HFFc6 (cell line): Measurements from ENCODE around the gene CMTM4. TPM values are rescaled to one million over a fixed set of nuclear protein-coding genes. Genes with fewer than 3 reads are reported as not detected.

Experiments used
- DNase-seq: peaks from one replicate; pipeline ENCODE4 v3.0.0-alpha.2; 2018
- H3K27ac Mint-ChIP-seq: 2 replicates; pipeline ENCODE4 v1.8.0; 2020; ENCODE audit warnings: mild to moderate bottlenecking, mixed read lengths
- H3K27me3 Mint-ChIP-seq: 2 replicates; pipeline ENCODE4 v1.8.0; 2021; ENCODE audit warnings: mild to moderate bottlenecking, moderate library complexity, mixed read lengths; ENCODE audit not compliant: insufficient read depth
- H3K36me3 Mint-ChIP-seq: 2 replicates; pipeline ENCODE4 v1.8.0; 2021; ENCODE audit warnings: low read depth, mixed read lengths
- H3K4me1 Mint-ChIP-seq: 2 replicates; pipeline ENCODE4 v1.8.0; 2020; ENCODE audit warnings: low read depth, mixed read lengths
- H3K4me3 Mint-ChIP-seq: 2 replicates; pipeline ENCODE4 v1.8.0; 2020; ENCODE audit warnings: mild to moderate bottlenecking, moderate library complexity, mixed read lengths
- H3K9me3 Mint-ChIP-seq: 2 replicates; pipeline ENCODE4 v1.8.0; 2020; ENCODE audit warnings: mild to moderate bottlenecking, mixed read lengths
- total RNA-seq, 6 experiments: library from RNA; stranded (reverse); fragmentation: NEBNext Ultra II Directional; extraction: Animal tissue kit (Norgen Biotek cat#: 25700); gene quantifications; 2 replicates in 1 of 6; 3 replicates in 5 of 6; pipeline ENCODE4 v1.2.3, GENCODE V29; 2021
- TF ChIP-seq, protein P1 (sequence below): fragments of 200-600 bp; sonication (generic); IDR thresholded peaks from 2 replicates; pipeline ENCODE4 v1.5.0; 2021; ENCODE audit warnings: antibody characterized with exemption, mild to moderate bottlenecking

CMTM4 gene
- total RNA-seq, 6 experiments from 2014 or later: 14.2 to 22.0 (median 18.8) TPM

DNA sequence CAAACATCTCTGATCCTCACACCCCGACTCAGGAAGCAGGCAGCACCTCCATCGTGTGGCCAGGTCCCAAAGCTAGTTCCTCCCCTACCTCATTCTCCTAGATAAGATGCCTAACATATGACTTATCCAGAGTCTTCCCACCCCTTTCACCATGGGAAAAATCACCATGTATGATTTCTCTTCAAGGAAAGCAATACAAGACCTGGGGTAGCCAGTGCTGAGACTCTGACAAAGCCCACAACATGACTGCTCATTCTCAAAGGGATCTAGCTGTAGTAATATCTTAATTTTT, 45.1 kb downstream of the CMTM4 start:
- no peak for DNase-seq
- H3K9me3 Mint-ChIP-seq: no peaks in the 10 kb centered on the region
- no peaks in the 10 kb centered on the region for H3K36me3 Mint-ChIP-seq
- peaks cover 22% of the 10 kb centered on the region for H3K4me1 Mint-ChIP-seq
- TF ChIP-seq, protein P1, sequence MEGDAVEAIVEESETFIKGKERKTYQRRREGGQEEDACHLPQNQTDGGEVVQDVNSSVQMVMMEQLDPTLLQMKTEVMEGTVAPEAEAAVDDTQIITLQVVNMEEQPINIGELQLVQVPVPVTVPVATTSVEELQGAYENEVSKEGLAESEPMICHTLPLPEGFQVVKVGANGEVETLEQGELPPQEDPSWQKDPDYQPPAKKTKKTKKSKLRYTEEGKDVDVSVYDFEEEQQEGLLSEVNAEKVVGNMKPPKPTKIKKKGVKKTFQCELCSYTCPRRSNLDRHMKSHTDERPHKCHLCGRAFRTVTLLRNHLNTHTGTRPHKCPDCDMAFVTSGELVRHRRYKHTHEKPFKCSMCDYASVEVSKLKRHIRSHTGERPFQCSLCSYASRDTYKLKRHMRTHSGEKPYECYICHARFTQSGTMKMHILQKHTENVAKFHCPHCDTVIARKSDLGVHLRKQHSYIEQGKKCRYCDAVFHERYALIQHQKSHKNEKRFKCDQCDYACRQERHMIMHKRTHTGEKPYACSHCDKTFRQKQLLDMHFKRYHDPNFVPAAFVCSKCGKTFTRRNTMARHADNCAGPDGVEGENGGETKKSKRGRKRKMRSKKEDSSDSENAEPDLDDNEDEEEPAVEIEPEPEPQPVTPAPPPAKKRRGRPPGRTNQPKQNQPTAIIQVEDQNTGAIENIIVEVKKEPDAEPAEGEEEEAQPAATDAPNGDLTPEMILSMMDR: no peak
- H3K27me3 Mint-ChIP-seq: no peaks in the 10 kb centered on the region
- no peak overlapping the region for H3K4me3 Mint-ChIP-seq
- H3K27ac Mint-ChIP-seq: no peak overlapping the region

DNA sequence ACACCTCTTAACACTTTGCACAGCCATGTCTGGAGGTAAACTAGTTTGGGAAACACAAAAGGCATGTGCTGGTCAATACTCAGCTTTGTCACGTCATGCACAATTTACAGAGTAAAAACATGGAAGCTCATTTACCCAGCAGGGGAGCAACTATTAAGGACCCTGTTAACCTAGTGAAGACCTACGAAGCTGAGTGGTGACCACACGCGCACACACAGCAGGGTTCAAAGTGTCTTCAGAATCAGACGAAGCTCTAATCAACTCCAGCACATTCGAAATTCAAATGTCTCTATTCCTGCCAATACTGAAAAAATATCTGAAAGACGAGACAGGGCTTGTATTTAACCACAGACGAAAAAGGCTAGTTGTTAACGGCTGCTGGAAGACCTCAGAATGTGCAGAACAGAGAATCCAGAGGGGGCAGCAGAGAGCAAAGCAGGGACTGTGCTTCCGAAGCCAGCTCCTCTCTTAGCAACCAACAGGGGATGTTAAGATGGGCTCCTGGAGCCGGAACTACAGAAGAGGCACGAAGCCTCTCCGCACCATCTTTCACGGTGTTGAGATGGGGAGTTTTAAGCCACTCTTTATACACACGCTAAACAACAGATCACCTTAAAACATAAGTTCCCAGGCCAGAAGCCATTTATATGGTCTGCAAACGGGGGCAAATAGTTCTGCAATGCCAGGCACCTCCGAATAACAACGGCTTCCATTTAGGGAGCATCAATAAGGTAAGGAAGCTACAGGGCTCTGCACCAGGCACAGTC, 45.7 kb downstream of the CMTM4 start:
- TF ChIP-seq, protein P1: peak; percentile 89
- peaks cover 17% of the 10 kb centered on the region for H3K4me1 Mint-ChIP-seq
- H3K36me3 Mint-ChIP-seq: no peaks in the 10 kb centered on the region
- H3K9me3 Mint-ChIP-seq: no peaks in the 10 kb centered on the region
- H3K27ac Mint-ChIP-seq: no peak overlapping the region
- peak overlapping the region; percentile 19; the same call in 1 of the 2 replicates for H3K4me3 Mint-ChIP-seq
- H3K27me3 Mint-ChIP-seq: no peaks in the 10 kb centered on the region
- peak; percentile 60 for DNase-seq

DNA sequence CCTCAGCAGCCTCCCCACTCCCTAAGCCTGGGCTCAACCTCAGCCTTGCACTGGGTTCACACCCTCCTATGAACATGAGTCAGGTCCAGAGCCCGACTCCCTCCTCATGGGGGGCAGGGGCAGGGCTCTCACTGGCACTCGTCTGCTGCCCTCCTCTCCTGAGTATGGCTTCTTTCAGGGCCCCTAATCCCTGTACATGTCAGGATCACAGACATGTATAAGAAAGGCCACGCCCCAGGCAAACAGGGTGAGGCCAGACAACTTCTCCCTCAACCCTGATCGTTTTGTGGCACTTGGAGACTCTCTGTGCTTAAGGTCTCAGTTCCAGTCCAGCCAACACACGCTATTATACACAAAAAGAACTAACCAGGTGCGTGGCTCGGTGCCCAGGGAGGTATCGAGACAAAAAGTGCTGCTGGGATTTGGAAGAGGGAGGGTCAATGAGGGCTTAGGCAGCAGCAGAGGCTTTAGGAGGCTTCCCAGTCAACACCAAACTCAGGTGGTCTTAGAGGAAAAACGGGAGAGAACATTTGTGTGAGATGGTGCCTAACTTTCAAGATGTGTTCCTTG, 46.8 kb downstream of the CMTM4 start:
- Mint-ChIP-seq H3K27me3 (no peaks in the 10 kb centered on the region), H3K27ac (no peak overlapping the region), H3K4me3 (no peak overlapping the region), H3K4me1 (peaks cover 16% of the 10 kb centered on the region), H3K9me3 (no peaks in the 10 kb centered on the region), H3K36me3 (no peaks in the 10 kb centered on the region)
- no peak for DNase-seq
- TF ChIP-seq, protein P1: no peak

DNA sequence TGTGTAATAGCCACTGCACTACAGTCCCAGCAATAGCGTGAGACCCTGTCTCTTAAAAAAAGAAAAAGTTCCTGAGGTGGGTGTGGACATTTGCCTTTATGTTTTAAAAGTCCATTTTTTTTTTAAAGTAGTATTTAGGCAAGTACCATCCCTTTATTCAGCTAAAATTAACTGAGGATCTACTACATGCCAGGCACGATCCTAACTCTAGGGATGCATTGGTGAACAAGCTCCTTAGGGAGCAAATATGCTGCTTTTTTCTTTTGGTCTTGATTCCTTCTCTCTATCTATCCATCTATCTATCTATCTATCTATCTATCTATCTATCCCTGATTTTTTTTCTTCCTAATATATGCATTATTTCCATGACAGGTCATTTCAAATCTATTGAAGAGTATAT, 47.4 kb downstream of the CMTM4 start:
- no peaks in the 10 kb centered on the region for H3K27me3 Mint-ChIP-seq
- H3K36me3 Mint-ChIP-seq: no peaks in the 10 kb centered on the region
- no peaks in the 10 kb centered on the region for H3K9me3 Mint-ChIP-seq
- TF ChIP-seq, protein P1: no peak
- no peak for DNase-seq
- no peak overlapping the region for H3K4me3 Mint-ChIP-seq
- H3K27ac Mint-ChIP-seq: no peak overlapping the region
- peaks cover 16% of the 10 kb centered on the region for H3K4me1 Mint-ChIP-seq

DNA sequence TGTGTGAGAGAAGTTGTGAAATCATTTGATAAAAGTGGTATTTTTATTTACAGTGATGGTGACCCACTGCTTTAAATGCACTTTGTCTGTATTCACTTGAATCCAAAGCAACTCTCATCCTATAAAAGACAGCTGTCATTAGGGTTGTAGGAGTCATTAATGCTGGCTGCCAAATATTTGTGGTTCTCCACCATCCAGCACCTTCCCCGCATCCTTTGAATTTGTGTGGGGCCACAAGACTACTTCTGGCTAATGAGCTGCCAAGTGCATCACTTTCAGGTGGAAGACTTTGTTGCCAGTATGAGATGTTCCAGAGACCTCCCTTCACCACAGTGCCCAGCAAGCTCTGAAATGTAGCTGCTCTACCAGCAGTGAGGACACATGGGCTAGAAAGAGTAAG, 48.7 kb downstream of the CMTM4 start:
- Mint-ChIP-seq H3K27me3 (no peaks in the 10 kb centered on the region), H3K36me3 (no peaks in the 10 kb centered on the region), H3K27ac (no peak overlapping the region), H3K9me3 (no peaks in the 10 kb centered on the region), H3K4me1 (peaks cover 12% of the 10 kb centered on the region), H3K4me3 (no peak overlapping the region)
- TF ChIP-seq, protein P1: no peak
- no peak for DNase-seq
